K562 (cell line): Measurements from ENCODE around the gene DDX41. TPM values are rescaled to one million over a fixed set of nuclear protein-coding genes. Genes with fewer than 3 reads are reported as not detected.

ENCODE experiments used
- ATAC-seq: fragments of 200-7000 bp; cut with Tn5 transposase; 3 replicates; pipeline ENCODE4 v1.9.1; 2020; ENCODE audit warnings: moderate library complexity
- BruUV-seq: library from RNA; stranded (reverse); fragments of 400-500 nt; replicated peaks from 2 replicates; lab custom pipeline; 2021; lab: Mats Ljungman, UMichigan
- CTCF ChIA-PET: fragments of 300-600 bp; formaldehyde crosslinking; extraction: SDS; loops from one replicate; lab custom pipeline; 2021; ENCODE audit warnings: low intra/inter-chr PET ratio; lab: Yijun Ruan, JAX
- POLR2A ChIA-PET: fragments of 300-600, 350-650 bp; sonication (Branson Sonifier 250); formaldehyde crosslinking; extraction: SDS; loops from one replicate; lab custom pipeline; 2021; ENCODE audit warnings: antibody characterized with exemption, inconsistent platforms; lab: Yijun Ruan, JAX
- DNase-seq, 4 experiments: peaks; one replicate each; pipeline versions ENCODE4 v3.0.0 to v3.0.0-alpha.2; 2011 to 2018; ENCODE audit warnings: low spot score in 3 of 4, mixed read lengths in 3 of 4; ENCODE audit errors: extremely low read depth in 1 of 4
- FAIRE-seq: peaks from 2 replicates; lab custom pipeline; 2011; peaks lifted over from hg19 to GRCh38; lab: Jason Lieb, UNC
- H2AFZ ChIP-seq: 2 replicates; pipeline ENCODE4 v1.6.0; 2011; ENCODE audit warnings: low read depth, low read length, control low read depth, inconsistent platforms
- H3K27ac ChIP-seq: fragments of 200-600 bp; 3 replicates; pipeline ENCODE4 v1.8.0; 2011; ENCODE audit warnings: low read depth, mild to moderate bottlenecking, control low read depth, inconsistent platforms, low read length, moderate library complexity, mixed read lengths; ENCODE audit errors: extremely low read depth
- H3K27me3 ChIP-seq, 2 experiments: fragments of 300-600 bp in 1 of 2; 2 replicates in 1 of 2; 3 replicates in 1 of 2; pipeline versions ENCODE4 v1.6.0 to v1.8.0; 2011; ENCODE audit warnings: inconsistent platforms in 2 of 2, low read length in 2 of 2, mild to moderate bottlenecking in 1 of 2, mixed read lengths in 1 of 2, moderate library complexity in 1 of 2; ENCODE audit not compliant: control insufficient read depth in 2 of 2, insufficient read depth in 2 of 2
- H3K36me3 ChIP-seq: fragments of 300-600 bp; 3 replicates; pipeline ENCODE4 v1.8.0; 2011; ENCODE audit warnings: mild to moderate bottlenecking, low read length, inconsistent platforms; ENCODE audit not compliant: control insufficient read depth, insufficient read depth
- H3K4me1 ChIP-seq, 2 experiments: fragments of 200-600 bp in 1 of 2; replicated peaks in 1 of 2; 2 replicates in 1 of 2; 3 replicates in 1 of 2; pipeline versions ENCODE4 v1.5.1 to v1.8.0; 2011; ENCODE audit warnings: inconsistent platforms in 2 of 2, low read length in 2 of 2, mild to moderate bottlenecking in 1 of 2, mixed read lengths in 1 of 2, moderate library complexity in 1 of 2; ENCODE audit not compliant: control insufficient read depth in 2 of 2, insufficient read depth in 2 of 2
- H3K4me2 ChIP-seq: 2 replicates; pipeline ENCODE4 v1.6.1; 2011; ENCODE audit warnings: low read length, control low read depth, inconsistent platforms, mixed read lengths; ENCODE audit not compliant: insufficient read depth
- H3K4me3 ChIP-seq: fragments of 200-600 bp; sonication (generic), shearing (Covaris generic); 2 replicates; pipeline ENCODE4 v1.5.1; 2016; ENCODE audit warnings: control low read depth, inconsistent platforms
- H3K79me2 ChIP-seq: fragments of 200-600 bp; 3 replicates; pipeline ENCODE4 v1.8.0; 2011; ENCODE audit warnings: low read length, inconsistent platforms; ENCODE audit not compliant: control insufficient read depth, insufficient read depth
- H3K9ac ChIP-seq, 2 experiments: 2 replicates each; pipeline versions ENCODE4 v1.6.0 to v1.6.1; 2011; ENCODE audit warnings: low read depth in 2 of 2, low read length in 2 of 2, control low read depth in 1 of 2, inconsistent platforms in 1 of 2, mild to moderate bottlenecking in 1 of 2, mixed read lengths in 1 of 2; ENCODE audit not compliant: insufficient read depth in 1 of 2
- H3K9me1 ChIP-seq: one replicate; pipeline ENCODE4 v1.6.0; 2011; ENCODE audit warnings: inconsistent platforms, mild to moderate bottlenecking, low read length, moderate library complexity; ENCODE audit not compliant: control insufficient read depth, insufficient read depth
- H3K9me3 ChIP-seq: replicated peaks from 2 replicates; pipeline ENCODE4 v1.5.1; 2011; ENCODE audit warnings: low read depth, low read length, inconsistent platforms; ENCODE audit not compliant: control insufficient read depth, insufficient read depth
- H4K20me1 ChIP-seq: replicated peaks from 2 replicates; pipeline ENCODE4 v1.6.1; 2011; ENCODE audit warnings: low read length, inconsistent platforms, mixed read lengths; ENCODE audit not compliant: control insufficient read depth, insufficient read depth
- POLR2A ChIP-seq: fragments of 450-650 bp; conservative IDR thresholded peaks from 2 replicates; pipeline ENCODE4 v1.6.1; 2016
- RBFOX2 ChIP-seq: fragments of 200-400 bp; formaldehyde crosslinking; IDR thresholded peaks from 2 replicates; pipeline ENCODE4 v1.6.1; 2017; ENCODE audit warnings: low read depth, mild to moderate bottlenecking, low read length, moderate library complexity
- WGBS: fragments of 100-300 bp; shearing (Covaris generic); methylation state at CpG from one replicate; pipeline ENCODE4 v1.1.6; 2016; ENCODE audit warnings: low coverage, mixed read lengths; ENCODE audit not compliant: insufficient coverage; ENCODE audit errors: missing lambda C conversion rate; 5-methylcytosine and 5-hydroxymethylcytosine counted together
- in situ Hi-C: fragments of 300-500 bp; cut with MboI; formaldehyde crosslinking; loops from 4 replicates; pipeline ENCODE4 v1.15.0; 2018; ENCODE audit warnings: inconsistent platforms, mixed read lengths
- intact Hi-C: fragments of 100-400 bp; cut with micrococcal nuclease; formaldehyde crosslinking; loops from 2 replicates; pipeline ENCODE4 v1.14.2; 2022
- polyA plus RNA-seq, 8 experiments: library from polyadenylated mRNA; depleted of rRNA in 4 of 8; stranded (reverse) in 5 of 8; unstranded in 3 of 8; fragments of >200 nt; fragmentation: Nextera tagmentation in 2 of 8; fragmentation: Illumina TruSeq in 1 of 8; extraction: Ambion mirVana in 2 of 8; extraction: Trizol in 1 of 8; gene quantifications; 2 replicates each; pipeline versions ENCODE4 v1.2.1 to v1.2.3, GENCODE V29; 2011 to 2014; ENCODE audit warnings: inconsistent platforms in 1 of 8, missing spikeins in 1 of 8
- total RNA-seq, 7 experiments: library from RNA; depleted of rRNA in 6 of 7; stranded (reverse); fragments of >200 nt in 6 of 7; fragmentation: Illumina TruSeq in 2 of 7; extraction: Trizol in 2 of 7; gene quantifications; 2 replicates each; pipeline versions ENCODE4 v1.2.1 to v1.2.3, GENCODE V29; 2011 to 2021; ENCODE audit warnings: low replicate concordance in 1 of 7
- TF ChIP-seq, protein P1 (sequence below): sonication (generic); formaldehyde crosslinking; IDR thresholded peaks from 2 replicates; pipeline ENCODE4 v1.8.1; 2023; ENCODE audit warnings: mild to moderate bottlenecking, missing genetic modification reagents, moderate library complexity

DDX41 gene
- total and polyA plus RNA-seq, 9 of the 15 experiments (the other 6 are each of a cell fraction or from before 2014, with no cell fraction given), result 38.2 to 284 (median 116) TPM

DNA sequence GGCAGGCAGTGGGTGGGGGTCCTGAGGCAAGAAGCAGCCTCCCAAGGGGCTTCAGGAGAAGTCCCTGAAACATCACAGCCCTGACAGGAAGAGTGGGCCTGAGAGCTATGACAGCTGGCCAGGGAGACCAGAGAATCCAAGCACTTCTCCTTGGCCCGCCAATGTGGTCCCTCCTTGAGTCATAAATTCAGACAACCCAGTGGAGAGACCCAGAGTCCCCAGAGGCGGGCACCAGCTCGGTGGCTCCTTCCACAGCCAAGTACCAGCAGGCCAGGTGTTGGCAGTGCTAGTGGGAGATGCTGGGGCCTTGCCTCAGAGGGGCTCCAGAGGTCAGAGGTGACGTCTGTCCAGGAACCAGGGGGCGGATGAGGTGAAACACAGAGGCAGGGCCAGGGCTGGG, 5.6 kb downstream of the DDX41 start:
- 90% methylated on average over 5 of the region's 5 CpGs for WGBS
- POLR2A ChIA-PET, result interaction anchor here (1.0 to 1.2 kb wide), 3 partner anchors 12 to 15 kb away, joined by 3 read pairs; partner anchors contain the start of gene PDLIM7
- CTCF ChIA-PET, result interaction anchor here (0.6 kb wide), 1 partner anchor 641 kb away, joined by 3 read pairs; no protein-coding TSS in a partner anchor

More for the DNA sequence above, 5.6 kb downstream of the DDX41 start:
- H3K36me3 ChIP-seq, result peaks cover 80% of the 10 kb centered on the region
- H2AFZ ChIP-seq, result no peak overlapping the region
- TF ChIP-seq, protein P1, sequence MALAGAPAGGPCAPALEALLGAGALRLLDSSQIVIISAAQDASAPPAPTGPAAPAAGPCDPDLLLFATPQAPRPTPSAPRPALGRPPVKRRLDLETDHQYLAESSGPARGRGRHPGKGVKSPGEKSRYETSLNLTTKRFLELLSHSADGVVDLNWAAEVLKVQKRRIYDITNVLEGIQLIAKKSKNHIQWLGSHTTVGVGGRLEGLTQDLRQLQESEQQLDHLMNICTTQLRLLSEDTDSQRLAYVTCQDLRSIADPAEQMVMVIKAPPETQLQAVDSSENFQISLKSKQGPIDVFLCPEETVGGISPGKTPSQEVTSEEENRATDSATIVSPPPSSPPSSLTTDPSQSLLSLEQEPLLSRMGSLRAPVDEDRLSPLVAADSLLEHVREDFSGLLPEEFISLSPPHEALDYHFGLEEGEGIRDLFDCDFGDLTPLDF, result no peak
- TF ChIP-seq RBFOX2 (0 out of 2 replicates have a peak, but pooled peaks have one; percentile 17), POLR2A (0 out of 2 replicates have a peak, but pooled peaks have one; percentile 6)
- H3K9me3 ChIP-seq, result no peaks in the 10 kb centered on the region
- H3K27ac ChIP-seq, result no peak overlapping the region
- BruUV-seq, result no TSS peak
- H3K9ac ChIP-seq, result peak overlapping the region in 1 of 2 experiments; percentile 53; a peak in 2 of 4 replicates
- intact Hi-C loops (no loop called here), in situ Hi-C loops (no loop called here)
- no peaks in the 10 kb centered on the region for H3K9me1 ChIP-seq
- H3K27me3 ChIP-seq, result no peaks in the 10 kb centered on the region
- H3K4me2 ChIP-seq, result no peak overlapping the region
- H4K20me1 ChIP-seq, result no peaks in the 10 kb centered on the region
- H3K79me2 ChIP-seq, result peaks cover 34% of the 10 kb centered on the region
- peaks cover 34 to 64% of the 10 kb centered on the region in 2 experiments for H3K4me1 ChIP-seq
- ATAC-seq (no peak), FAIRE-seq (no peak), DNase-seq (no peak)
- no peak overlapping the region for H3K4me3 ChIP-seq
